IPS-NIHi7 (cell line): Measurements from ENCODE around the gene ARHGAP42.

Experiments
- DNase-seq: peaks from one replicate; pipeline ENCODE4 v3.0.0; 2012; ENCODE audit warnings: mixed read lengths; ENCODE audit errors: extremely low spot score

The ARHGAP42 gene

DNA sequence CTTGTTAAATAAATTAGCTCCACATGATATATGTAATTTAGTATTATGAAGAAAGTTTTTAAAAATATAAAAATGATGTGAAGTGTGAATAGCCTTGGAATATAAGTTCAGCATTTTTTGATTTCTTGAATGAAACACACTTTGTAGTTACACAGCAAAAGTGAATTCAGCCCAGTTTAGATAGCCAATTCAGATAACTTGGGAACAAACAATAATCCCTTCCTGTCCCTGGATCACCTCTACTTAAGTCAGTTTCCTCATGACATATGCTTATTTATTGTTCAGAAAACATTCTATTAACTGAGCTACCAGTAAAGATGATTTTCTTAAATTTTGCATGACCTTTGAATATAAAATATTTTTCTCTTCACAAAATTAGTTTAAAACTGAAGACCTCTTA is 335.2 kb downstream of the ARHGAP42 start:
- no peak for DNase-seq

DNA sequence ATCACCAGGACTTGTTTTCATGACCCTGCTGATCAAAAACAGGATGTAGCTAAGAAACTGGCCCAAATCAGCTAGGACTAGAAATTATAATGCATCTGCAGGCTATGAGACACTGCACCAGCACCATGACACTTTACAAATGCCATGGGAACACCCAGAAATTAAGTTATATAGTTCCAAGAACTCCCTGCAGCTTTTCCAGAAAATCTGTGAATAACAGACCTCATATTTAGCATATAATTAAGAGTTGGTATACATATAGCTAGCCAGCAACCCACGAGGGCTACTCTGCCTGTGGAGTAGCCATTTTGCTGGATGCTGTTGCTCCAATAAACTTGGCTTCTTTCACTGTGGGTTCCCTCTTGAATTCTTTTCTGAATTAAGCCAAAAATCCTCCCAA is 341.6 kb downstream of the ARHGAP42 start:
- no peak for DNase-seq

DNA sequence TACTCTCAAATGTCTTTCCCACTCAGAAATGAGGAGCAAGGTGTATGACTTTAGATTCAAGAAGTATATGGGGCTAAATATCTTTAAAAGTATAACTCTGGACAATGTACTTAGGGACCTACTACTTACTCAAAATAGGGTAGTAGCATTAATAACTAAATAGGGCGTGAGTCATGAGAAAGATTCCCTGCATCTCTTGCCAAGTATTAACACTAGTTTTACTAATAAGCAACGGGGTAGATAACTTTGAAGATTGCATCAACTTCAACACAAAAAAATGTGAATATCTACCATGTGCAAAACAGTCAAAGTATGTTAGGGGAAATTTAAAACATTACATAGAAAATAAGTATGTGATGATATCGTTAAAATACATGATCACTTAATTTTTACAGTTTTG is 342.9 kb downstream of the ARHGAP42 start:
- no peak for DNase-seq

DNA sequence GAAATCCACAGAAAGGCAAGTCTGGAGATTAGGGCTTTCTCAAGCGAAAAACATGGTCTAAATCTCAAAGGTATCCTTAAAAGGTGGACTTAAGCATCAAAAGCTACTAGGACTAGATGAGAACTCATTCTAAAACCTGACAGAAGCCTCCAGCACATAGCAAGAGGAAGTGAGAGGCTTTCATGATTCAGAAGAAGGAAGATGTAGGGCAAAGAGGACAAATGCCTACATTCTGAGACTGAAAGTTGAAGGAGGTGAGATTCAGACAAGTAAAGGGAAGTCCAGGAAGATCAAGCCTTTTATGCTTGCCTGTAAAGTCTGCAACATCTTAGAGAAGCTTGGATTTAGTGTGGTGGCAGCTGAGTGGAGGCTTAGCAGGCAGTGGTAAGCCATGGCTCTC is 343.6 kb downstream of the ARHGAP42 start:
- DNase-seq: no peak

DNA sequence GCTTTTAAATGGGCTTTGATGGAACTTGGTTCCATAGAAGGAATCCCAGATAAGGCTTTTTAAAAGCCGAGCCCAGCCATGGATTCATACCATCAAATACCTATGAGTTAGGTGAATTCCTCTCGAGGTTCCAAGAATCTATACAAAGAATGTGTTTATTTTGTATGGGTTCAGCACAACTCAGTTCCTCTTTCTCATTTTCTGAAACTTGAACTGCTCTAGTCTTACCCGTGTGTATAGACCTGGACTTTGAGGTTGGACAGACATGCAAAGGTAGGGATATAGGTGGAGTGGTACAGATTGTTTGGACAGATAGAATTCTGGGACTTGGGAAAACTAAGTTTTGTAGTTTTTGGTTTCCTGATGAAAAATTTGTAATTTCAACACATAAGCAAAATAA is 344.6 kb downstream of the ARHGAP42 start:
- DNase-seq: no peak

DNA sequence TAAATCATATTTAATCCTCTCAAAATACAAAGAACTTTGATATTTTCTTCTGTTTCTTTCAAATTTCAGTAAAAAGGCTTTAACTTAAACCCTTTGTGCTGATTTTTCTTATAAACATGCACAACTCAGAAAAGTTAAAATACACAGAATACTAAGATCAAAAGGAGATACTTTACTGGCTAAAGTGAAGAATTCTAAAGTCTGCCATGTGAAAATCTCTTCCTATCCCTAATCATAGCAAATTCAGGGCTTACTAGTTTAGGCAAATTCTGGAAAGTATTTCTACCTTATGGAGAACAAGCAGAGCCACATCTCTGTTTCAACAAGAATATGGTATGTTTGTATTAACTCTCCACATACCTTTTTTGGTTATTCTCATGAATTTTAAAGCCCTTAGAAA is 345.9 kb downstream of the ARHGAP42 start:
- no peak for DNase-seq

DNA sequence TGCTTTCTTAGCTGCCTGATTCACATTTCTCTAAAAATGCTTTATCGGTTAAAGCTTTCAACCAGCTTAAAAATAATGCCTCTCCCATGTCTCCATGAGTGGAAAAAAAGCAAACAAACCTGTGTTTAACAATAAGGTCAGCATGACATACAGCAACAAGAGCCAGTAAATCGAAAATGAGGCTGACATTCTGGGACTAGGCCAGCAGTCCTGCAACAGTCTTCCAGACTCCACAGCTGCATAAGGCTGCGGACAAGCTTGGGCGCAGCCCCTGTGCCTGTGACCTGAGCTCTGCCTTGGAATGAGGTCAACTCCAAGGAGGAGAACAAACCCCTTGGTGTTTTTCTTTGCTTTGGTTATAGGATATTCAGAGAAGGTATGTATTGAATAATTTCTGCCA is 347.0 kb downstream of the ARHGAP42 start:
- peak; percentile 20 for DNase-seq

DNA sequence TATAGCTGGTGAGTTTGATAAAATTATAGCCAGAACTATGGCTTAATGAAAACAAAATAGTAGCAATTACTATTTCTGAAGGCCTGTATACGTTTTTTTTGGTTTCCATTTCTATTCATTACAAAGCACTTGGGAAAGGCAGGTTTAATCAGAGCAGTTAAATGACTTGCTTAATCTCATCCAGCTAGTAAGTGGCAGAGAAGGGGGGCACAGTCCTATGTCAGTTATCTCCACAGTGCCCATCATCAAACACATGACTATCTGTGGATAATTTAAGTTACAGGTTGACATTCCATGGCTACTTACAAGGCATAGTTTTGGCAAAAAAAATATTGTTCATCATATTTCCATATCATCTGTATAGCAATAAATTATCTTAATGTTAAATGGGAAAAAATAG is 348.8 kb downstream of the ARHGAP42 start:
- DNase-seq: no peak
